GM12801 (cell line): ENCODE results near the gene CCDC181.

Experiments used
- TF ChIP-seq, protein P1 (sequence below): IDR thresholded peaks from one replicate; pipeline ENCODE4 v1.5.1; 2011; ENCODE audit warnings: control low read depth; ENCODE audit not compliant: insufficient read length; ENCODE audit errors: extremely low read depth

CCDC181 gene

DNA sequence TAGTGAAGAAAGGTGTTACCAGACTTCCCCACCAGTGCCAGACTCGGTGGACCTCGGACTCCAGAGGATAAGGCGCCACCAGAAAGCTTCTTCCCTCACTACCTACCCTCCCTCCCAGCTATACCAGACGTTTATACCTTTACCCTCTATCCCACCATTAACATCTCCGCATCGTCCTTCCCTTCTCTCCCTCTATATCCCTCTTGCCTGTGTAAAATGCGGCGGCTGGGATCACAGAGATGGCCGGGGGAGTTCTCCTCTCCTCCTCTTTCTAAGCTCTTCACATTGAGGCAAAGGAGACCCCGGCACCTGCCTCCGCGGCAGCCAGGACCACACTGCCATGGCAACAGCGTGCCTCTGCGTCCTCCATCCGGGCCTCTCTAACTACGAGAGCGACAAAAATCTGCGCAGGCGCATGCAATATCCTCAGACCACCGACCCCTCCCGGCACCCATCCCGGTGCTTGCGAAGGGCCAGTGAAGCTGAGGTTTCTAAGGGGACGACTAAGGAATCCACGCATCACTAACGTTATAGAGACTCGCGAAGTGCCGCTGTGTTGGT lies at the start of gene CCDC181:
CCDC181 (minus strand) TSS at position 394 of the 561 bp plus-strand sequence. CDS start 2,547 bp downstream, outside the sequence.
- TF ChIP-seq, protein P1, sequence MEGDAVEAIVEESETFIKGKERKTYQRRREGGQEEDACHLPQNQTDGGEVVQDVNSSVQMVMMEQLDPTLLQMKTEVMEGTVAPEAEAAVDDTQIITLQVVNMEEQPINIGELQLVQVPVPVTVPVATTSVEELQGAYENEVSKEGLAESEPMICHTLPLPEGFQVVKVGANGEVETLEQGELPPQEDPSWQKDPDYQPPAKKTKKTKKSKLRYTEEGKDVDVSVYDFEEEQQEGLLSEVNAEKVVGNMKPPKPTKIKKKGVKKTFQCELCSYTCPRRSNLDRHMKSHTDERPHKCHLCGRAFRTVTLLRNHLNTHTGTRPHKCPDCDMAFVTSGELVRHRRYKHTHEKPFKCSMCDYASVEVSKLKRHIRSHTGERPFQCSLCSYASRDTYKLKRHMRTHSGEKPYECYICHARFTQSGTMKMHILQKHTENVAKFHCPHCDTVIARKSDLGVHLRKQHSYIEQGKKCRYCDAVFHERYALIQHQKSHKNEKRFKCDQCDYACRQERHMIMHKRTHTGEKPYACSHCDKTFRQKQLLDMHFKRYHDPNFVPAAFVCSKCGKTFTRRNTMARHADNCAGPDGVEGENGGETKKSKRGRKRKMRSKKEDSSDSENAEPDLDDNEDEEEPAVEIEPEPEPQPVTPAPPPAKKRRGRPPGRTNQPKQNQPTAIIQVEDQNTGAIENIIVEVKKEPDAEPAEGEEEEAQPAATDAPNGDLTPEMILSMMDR: no peak

DNA sequence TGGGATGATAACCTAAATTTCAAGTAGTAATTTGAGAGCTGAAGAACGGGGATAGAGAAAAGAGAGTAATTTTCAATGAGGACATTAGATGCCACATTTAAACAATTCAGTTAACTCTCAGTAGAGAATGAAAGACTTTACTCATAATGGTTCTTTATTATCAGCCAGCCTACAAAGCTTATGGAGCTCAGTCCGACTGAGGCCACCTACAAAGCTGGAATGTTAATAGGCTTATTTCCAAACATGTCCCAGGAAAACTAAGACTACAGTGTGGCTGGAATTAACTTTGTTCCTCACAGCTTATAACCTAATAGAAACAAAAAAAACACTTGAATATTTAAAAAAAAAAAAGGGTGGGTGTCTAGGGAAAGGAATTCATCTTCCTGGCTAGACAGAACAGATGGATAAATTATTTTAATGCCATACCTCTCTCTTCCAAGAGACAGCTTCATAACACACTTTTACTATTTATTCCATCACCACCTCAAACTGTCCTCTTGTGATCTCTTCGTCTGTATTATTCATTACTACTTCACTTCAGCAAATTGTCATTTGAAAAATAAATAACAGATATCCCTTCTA lies 48.6 kb upstream of the CCDC181 start:
- TF ChIP-seq, protein P1: no peak

DNA sequence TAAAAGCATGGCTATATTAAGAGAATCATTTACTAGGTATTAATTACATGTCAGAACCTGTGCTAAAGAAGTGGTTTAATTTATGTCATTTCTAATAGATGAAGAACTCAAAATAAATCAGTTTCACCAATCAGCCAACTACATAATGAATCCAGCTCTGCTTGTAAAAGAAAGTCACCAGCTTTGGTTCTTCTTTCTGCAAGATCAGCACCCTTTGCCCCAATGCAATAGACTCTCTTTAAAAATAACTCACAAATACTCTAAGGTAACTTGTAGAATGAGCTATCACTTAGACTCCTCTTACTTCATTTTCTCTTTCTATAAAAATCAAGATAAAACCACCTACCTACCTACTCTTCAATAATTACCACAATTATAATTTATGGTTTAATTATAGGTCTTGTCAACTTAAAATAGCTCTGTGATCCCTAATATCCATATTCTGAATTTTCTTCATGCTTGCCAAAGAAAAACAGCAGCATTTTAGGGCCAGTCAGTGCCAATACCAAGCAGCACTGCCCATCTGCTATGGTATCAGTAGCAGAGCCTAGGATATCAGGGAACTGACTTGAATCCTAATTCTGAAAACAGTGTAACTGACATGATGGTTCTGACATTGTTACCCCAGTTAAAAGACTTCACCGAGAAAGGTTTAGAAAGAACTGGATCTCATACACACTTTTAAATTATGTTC lies 47.2 kb upstream of the CCDC181 start:
- TF ChIP-seq, protein P1: no peak

DNA sequence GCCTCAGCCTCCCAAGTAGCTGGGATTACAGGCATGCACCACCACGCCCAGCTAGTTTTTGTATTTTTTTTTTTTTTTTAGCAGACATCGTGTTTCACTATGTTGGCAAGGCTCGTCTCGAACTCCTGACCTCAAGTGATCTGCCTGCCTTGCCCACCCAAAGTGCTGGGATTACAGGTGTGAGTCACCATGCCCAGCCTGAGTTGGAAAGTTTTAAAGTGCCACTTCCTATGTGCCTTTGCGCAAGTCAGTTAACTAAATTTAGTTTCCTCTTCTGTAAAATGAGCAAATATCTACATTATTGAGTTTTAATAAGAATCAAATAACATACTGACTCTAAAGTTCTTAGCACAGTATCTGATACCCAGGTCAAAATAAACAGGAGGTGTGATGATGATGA lies 46.1 kb upstream of the CCDC181 start:
- TF ChIP-seq, protein P1: no peak

DNA sequence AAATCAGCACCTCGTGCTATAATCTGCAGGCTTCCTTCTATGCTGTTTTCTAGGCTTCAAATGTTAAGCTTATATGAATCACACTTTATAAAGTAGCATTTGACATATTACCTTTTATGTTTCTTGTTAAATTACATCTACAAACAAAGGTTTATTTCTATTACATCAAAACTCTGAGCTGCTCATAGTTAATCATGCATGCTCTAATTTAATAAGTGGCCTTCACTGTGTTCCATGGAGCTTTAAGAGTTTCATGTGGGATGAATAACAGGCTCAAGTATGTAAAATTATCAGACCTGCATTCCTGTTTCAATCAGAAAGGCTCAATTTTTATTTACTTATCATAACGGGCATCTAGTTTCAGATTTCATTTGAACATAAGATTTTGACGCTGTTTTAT lies 45.5 kb upstream of the CCDC181 start:
- TF ChIP-seq, protein P1: no peak

DNA sequence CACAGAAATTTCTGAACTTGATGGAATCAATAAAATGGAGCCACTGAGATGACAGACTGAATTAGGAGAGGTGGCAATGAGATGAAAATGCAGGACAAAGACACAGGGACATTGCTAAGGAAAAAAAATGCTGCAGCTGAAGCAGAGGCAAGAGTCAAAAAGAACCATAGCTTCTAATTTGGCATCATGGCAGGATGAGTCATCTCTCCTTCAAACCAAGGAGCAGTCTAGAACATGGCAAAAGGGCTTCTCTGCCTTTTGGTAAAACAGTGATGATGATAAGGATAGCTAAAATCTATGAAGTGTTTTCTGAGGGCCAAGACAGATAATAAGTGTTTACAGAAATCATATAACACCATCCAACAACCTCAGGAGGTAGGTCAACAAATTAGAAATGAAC lies 41.7 kb upstream of the CCDC181 start:
- TF ChIP-seq, protein P1: no peak

DNA sequence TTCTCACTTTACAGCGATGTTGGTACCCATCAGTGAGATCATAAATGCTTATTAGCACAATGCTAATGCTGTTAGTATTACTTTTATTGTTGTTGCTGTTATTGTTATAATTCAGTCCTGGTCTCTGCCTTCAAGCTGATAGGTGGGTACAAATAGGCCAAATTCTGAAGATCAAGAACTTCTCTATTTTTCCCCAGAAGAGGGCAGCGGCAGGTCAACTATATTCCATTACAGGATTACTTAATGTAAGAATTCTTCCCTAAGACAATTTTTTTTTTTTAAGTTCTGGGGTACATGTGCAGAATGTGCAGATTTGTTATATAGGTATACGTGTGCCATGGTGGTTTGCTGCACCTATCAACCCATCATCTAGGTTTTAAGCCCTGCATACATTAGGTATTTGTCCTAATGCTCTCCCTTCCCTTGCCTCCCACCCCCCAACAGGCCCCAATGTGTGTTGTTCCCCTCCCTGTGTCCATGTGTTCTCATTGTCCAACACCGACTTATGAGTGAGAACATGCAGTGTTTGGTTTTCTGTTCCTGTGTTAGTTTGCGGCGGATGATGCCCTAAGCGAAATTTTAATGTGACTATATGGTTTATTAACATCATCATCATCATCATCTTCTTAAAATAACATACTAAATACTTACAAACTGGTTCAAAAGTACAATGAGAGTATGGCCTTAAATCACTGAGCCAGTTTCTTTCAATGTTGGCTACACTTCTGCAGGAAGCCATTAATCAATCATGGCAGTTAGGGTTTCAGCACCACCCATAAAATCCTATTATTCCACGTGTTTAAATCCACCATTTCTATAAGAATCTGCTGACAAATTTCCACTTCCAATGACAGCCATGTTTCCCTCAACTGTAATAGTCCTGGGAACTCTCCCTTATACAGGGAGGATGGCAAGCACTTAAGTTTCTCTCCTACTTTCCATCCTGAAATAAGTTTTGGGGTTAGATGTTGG lies 39.3 kb upstream of the CCDC181 start:
- TF ChIP-seq, protein P1: no peak
